ENCODE measurements around the gene PTGR3.

Gene PTGR3

GRCh38 chr18:75213611-75214331 is 4.8 kb upstream of the PTGR3 start:
- no peak for DNase-seq

GRCh38 chr18:75212751-75213090 is 3.8 kb upstream of the PTGR3 start:
- DNase-seq, result no peak

DNA sequence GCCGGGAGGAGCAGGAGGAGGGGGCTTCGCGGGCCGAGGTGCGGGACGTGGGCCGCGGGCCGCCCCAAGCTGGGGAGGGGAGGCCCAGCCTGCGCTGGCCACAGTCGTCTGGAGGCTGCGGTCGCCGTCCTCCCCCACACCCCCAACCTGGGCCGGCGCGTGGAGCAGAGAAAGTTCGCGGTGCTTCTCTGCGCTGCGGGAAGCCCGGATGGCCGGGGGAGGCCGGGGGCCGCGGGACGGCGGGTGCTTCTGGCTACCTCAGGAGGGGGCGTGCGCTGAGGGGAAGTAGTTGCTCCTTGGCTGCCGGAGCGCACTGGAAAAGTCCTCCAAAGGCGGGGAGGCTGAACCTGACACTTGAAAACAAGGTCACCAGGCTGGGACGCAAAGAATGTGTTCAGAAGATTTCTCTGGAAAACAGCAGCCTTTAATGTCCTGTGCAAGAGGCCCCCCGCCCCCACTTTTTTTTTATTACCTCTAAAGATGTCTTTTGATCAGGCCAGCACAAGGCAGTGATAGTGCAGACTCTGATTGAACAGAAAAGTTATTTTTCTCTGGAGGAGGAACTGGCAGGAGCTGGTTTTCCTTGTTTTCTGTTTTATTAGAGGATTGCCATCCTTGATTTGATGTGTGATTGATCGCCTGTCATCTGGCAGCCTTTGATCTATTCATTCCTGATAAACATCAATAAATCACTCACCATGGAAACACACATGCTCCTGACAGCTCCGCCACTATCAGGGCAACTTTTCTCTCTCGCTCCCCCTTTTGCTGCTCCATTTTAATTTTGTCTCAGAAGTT is 3.2 kb upstream of the PTGR3 start:
- DNase-seq, result peak; percentile 35

- no peak for DNase-seq
These were observed 2.6 kb upstream of the PTGR3 start for GRCh38 chr18:75211626-75211952.

DNA sequence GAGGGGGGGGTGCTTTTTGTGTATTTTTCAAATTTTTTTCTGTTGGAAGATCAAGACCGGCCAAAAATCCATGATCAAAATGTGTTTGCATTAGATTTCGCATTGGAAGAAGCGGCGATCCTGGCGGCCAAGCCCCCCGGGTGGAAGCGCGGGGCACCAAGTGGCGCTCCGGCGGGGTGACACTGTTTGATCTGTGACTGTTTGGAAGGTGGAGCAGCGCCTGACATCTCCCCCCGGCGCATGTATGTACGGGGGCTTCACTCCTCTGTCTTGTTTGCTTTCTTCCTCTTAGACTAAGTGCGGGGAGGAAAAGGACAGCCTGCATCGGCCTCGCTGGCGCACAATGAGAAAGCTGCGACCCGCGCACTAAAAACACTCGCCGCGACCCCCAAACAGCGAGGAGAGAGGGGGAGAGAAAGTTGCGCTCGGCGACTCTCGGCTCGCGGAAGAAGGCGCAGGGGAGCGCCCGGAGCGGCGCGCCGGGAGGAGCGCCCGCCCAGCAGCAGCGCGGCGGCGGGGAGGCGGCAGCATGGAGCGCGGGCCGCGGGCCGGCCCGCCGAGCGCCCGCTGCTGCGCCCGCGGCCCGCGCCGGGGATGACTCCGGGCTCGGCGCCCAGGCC is 2.2 kb upstream of the PTGR3 start:
- peak; percentile 18 for DNase-seq

DNA sequence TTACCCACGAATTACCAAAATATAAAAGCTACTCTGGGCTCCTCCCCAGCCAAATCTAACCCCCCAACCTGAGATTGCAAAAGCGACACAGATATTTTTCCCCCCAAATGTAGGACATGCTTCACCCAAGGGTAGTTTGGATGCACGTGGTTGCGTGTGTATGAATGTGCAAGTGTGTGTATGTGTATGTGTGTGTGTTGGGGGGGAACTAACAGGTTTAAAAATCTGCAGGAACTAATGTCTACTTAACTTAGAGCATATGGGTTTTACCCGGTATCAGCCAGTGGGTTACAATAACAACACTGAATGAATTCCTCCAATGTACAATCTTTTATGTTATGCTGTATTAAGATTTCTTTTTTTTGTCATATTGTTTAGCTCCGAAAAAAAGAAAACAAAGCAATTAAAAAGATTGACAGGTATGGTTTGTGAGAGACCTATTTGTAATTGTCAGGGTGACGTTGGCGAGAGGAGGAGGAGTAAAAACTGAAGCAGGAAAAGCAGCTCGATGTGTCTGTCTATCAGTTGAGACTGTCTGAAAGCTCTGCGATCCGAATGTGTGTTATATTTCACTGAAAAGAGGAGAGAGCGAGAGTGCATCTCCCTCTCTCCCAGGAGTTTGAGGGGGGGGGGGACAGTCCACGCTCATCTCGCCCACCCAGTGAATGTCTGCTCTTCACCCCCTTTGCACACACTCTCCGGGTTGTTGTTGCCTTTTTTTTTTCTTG is 1.5 kb upstream of the PTGR3 start, which contains the start of gene TSHZ1:
TSS of gene TSHZ1 (plus strand) at position 524 of the 728 bp plus-strand sequence. CDS start 1,080 bp downstream, outside the sequence.
- DNase-seq, result peak; percentile 21

DNA sequence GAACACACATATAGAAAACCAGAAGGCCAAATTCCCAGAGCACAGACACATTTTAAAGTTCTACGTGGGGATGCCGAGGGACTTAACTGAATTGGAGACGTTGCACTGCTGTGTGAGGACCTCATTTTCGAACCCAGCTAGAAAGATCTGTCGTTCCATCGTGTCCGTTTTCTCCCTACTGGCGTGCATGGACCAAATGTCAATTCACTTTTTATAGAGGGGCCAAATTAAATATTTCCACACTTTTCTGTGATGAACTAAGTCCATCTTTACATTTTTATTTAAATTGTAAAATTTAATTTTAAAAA is 966 bp upstream of the PTGR3 start:
- no peak for DNase-seq

GRCh38 chr18:75208836-75209128 is 157 bp downstream of the PTGR3 start:
- DNase-seq, result peak; percentile 40

- DNase-seq, result peak; percentile 27
These were observed 644 bp downstream of the PTGR3 start for GRCh38 chr18:75208155-75208835.

DNA sequence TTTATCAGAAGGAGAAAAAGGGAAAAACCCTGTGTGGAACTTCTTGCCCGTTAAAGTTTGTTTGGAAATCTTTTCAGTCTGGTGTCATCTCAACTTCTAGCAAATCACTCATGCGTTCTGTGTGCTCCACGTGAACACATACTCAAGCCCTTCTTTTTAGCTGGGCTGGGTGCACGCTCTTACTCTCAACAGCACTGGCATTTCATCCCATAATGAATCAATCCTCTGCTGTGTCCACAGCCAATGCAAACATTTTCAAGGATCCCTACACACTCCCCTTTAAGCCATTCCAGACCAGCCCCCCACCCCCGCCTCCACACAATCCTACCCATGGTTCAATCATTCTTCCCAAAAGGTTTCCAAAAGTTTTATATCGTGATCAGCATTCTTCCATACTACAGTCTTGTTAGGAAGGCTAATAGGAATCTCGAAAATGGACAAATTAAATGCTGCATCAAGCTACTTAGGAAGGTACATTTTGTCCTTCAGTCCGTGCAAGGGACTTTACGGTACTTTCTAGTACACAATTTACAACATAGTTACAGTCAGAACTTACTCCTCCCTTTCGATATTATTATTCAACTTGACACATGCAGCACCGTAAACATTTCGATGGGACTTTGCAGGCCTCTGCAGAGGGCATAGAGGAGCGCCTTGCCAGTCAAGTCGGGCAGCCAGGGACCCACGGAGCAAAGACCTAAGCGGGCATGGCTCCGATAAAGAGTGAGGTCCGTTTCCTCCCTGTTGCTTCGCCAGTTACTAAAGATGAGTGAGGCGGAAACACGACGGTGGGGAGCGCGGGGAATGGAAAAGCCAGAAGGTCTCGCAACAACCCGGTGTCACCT is 1.4 kb downstream of the PTGR3 start:
- DNase-seq, result no peak

DNA sequence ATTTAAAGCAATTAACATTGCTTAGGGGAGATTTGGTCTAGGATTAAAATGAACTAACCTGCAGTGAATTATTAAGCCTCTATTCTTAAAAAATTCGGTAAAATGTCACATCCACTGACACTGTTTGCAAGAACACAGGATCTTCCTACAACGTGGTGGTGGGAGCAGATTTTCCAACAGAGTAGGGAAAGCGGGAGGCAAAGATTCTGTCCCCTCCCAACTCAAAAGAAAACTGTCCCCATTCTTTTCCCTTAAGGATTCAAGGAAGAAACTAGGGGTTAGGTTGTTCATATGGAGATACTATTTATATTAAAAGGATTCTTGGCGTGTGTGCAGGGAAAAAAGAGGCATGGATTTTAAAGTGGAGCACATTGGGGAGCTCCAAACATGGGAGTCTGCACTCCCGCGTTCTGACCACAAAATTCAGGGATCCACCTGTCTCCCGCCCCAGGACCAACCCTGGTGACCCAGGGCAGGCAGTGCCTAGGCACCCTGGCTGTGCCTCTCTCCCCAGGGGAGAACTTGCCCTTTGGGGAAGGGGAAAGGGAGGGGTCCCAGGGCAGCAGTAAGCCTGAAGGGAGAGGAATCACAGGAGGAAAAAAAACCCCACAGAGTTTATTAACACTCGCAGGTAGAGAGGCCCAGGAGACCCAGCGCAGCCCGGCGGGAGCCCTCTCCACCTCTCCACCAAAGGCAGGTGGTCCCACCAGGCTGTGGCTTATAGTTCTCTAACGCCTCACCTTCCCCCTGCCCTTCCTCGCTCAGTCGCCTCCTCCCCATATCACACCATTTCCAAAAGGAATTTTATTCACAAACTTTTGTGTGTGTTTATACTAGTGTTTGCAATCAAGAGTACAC is 2.3 kb downstream of the PTGR3 start:
- peak; percentile 22 for DNase-seq

- no peak for DNase-seq
These were observed 3.3 kb downstream of the PTGR3 start for GRCh38 chr18:75205514-75206132.

GRCh38 chr18:75204732-75205513 is 4.0 kb downstream of the PTGR3 start:
- no peak for DNase-seq

DNA sequence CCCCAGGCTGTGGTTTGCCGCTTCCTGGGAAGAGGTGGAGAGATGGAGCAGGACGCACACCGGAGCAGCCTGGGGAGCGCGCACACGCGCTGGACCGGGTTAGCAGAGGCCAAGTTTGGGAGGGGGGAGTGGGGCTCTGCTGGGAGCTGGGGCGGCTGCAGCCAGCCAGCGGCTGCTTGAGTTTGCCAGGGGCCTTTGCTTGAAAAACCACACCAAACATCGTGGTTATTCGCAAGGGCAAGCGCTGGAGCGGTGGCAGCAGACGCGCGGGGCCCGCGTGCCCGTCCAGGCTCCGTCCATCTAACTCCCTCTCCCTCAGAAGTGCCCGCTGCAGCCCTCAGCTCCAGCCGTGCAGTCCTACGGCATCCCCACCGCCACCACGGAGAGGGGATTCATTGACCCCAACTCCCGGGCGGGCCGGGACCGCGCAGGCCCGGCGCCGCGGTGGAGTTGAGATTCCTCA is 4.6 kb downstream of the PTGR3 start:
- DNase-seq, result no peak

GRCh38 chr18:75203416-75204268 is 5.3 kb downstream of the PTGR3 start:
- DNase-seq, result no peak

DNA sequence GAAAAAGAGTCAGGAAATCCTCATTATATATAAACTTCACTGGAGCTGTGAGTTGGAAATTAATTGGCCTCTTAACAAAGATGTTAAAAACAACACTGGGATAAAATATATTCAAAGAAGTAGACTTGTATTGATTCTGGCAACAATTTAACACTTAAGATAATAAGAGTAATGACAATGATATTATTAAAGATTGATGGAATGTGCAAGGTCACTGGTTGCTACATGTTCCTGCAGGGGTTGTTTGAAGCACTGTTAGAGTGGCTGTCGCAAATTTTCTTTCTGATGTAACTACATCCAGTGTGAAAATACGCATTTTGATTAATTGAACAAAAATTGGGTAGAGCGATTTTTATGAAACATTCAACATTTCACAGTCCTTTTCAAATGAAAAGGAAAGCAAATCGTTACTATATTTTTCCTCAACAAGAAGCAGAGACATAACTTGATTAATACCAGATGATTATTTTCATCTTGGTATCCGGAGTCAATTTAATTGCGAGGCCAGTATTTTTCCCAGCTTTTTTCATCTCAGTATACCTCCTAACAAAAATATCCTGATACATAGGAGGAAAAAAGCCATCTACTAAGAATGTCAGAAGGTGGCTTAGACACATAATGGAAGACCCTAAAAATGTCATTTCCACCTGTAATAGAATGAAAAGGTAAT is 6.1 kb downstream of the PTGR3 start:
- no peak for DNase-seq

GRCh38 chr18:75201282-75202270 is 7.4 kb downstream of the PTGR3 start:
- no peak for DNase-seq
